Neuron (in vitro differentiated cells): ENCODE measurements around the gene PTRH2.

Experiments used
- H2AFZ ChIP-seq: one replicate; pipeline ENCODE4 v1.6.1; 2013; ENCODE audit warnings: low read depth, mild to moderate bottlenecking, inconsistent platforms, low read length, moderate library complexity
- H3K27me3 ChIP-seq: one replicate; pipeline ENCODE4 v1.6.1; 2013; ENCODE audit warnings: low read length; ENCODE audit not compliant: insufficient read depth
- H3K36me3 ChIP-seq: one replicate; pipeline ENCODE4 v1.6.1; 2013; ENCODE audit warnings: low read length; ENCODE audit not compliant: insufficient read depth
- H3K4me1 ChIP-seq: one replicate; pipeline ENCODE4 v1.6.1; 2013; ENCODE audit warnings: low read length; ENCODE audit not compliant: insufficient read depth
- H3K4me3 ChIP-seq: 2 replicates; pipeline ENCODE4 v1.5.1; 2013; ENCODE audit warnings: mild to moderate bottlenecking, low read length, moderate library complexity
- H3K9me3 ChIP-seq: one replicate; pipeline ENCODE4 v1.6.1; 2013; ENCODE audit warnings: low read length

PTRH2 gene

GRCh38 chr17:59737324-59737723, 30.1 kb upstream of the PTRH2 start:
- H3K36me3 ChIP-seq, result peaks cover 13% of the 10 kb centered on the region
- no peaks in the 10 kb centered on the region for H3K4me1 ChIP-seq
- H3K27me3 ChIP-seq, result no peaks in the 10 kb centered on the region
- no peak overlapping the region for H2AFZ ChIP-seq
- H3K4me3 ChIP-seq, result no peak overlapping the region
- no peaks in the 10 kb centered on the region for H3K9me3 ChIP-seq

DNA sequence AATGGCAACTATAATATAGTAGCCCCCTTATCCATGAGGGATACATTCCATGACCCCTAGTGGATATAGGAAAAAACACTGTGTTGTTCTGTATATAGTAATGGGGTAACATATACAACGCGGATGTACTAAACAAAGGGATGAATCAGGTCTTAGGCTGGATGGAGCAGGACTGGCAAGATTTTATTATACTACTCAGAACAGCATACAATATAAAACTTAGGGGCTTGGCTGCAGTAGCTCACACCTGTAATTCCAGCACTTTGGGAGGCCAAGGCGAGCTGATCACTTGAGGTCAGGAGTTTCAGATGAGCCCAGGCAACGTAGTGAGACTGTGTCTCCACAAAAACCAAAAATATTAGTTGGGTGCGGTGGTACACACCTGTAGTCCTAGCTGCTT, 27.0 kb upstream of the PTRH2 start:
- Histone ChIP-seq H3K4me1 (no peaks in the 10 kb centered on the region), H3K36me3 (peaks cover 9% of the 10 kb centered on the region), H2AFZ (no peak overlapping the region), H3K9me3 (no peaks in the 10 kb centered on the region), H3K4me3 (no peak overlapping the region), H3K27me3 (no peaks in the 10 kb centered on the region)

- no peak overlapping the region for H3K4me3 ChIP-seq
- H3K4me1 ChIP-seq, result no peaks in the 10 kb centered on the region
- H3K36me3 ChIP-seq, result peaks cover 9% of the 10 kb centered on the region
These were observed 26.5 kb upstream of the PTRH2 start for GRCh38 chr17:59733697-59734096.

GRCh38 chr17:59730268-59730834, 23.1 kb upstream of the PTRH2 start:
- no peak overlapping the region for H3K4me3 ChIP-seq
- no peaks in the 10 kb centered on the region for H3K9me3 ChIP-seq
- no peaks in the 10 kb centered on the region for H3K4me1 ChIP-seq
- H3K27me3 ChIP-seq, result no peaks in the 10 kb centered on the region
- peaks cover 3% of the 10 kb centered on the region for H3K36me3 ChIP-seq
- H2AFZ ChIP-seq, result no peak overlapping the region

More at GRCh38 chr17:59733697-59734096, 26.5 kb upstream of the PTRH2 start:
- Histone ChIP-seq H3K27me3 (no peaks in the 10 kb centered on the region), H3K9me3 (no peaks in the 10 kb centered on the region), H2AFZ (no peak overlapping the region)

DNA sequence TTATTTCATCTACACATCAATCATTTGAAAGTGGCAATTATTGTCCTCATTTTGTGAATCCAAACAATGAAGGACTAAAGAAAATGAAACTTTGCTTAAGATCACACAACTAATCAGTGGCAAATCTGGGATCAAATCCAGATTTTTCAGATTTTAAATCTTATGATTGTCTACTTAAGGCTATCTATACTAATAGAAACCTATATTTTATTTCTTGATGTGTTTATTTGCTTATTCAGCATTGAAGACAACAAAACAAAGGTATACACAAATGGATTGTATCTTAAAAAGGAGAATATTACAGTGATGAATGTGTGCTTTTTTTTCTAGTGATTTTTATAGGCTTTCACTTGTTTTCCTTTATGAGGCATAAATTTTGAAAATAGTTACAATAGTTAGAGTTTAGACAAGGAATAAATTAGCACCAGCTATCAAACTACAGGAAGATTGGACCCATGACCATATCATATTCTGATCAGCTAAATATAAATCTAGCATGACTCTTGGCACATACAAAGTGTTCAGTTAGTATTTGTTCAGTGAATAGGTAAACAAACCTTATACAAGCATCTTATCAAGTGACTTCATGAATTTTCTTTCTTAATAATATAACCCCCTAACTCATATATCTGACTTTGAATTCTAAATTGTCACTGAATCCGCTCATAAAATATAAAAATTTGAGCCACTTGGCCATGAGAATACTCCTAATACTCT, 20.7 kb upstream of the PTRH2 start:
- no peaks in the 10 kb centered on the region for H3K36me3 ChIP-seq
- no peaks in the 10 kb centered on the region for H3K27me3 ChIP-seq

DNA sequence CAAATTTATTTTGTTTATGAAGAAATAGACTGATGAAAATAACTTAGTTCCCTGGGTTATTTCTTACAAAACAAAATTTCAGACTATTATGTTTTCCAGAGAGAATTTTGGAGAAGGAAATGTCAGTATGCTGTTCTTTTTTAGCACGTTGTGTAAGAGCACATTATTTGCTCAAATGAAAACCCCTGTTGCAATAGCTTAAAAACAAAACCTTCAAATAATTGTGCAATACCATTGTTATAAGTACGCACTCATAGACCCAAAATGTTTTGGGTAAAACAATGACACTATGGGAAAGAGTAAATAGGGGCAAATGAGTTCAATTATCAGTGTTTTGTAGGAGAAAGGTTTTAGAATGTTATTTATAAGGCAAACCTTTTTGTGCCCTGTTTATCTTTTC, 18.5 kb upstream of the PTRH2 start:
- H3K36me3 ChIP-seq, result no peaks in the 10 kb centered on the region
- H3K4me1 ChIP-seq, result no peaks in the 10 kb centered on the region
- H3K4me3 ChIP-seq, result no peak overlapping the region
- no peaks in the 10 kb centered on the region for H3K27me3 ChIP-seq
- H3K9me3 ChIP-seq, result no peaks in the 10 kb centered on the region
- H2AFZ ChIP-seq, result no peak overlapping the region

More for the DNA sequence above, 20.7 kb upstream of the PTRH2 start:
- no peaks in the 10 kb centered on the region for H3K9me3 ChIP-seq
- no peaks in the 10 kb centered on the region for H3K4me1 ChIP-seq
- H2AFZ ChIP-seq, result no peak overlapping the region
- no peak overlapping the region for H3K4me3 ChIP-seq

- Histone ChIP-seq H3K27me3 (no peaks in the 10 kb centered on the region), H2AFZ (no peak overlapping the region), H3K4me1 (no peaks in the 10 kb centered on the region), H3K9me3 (no peaks in the 10 kb centered on the region), H3K36me3 (no peaks in the 10 kb centered on the region), H3K4me3 (no peak overlapping the region)
These were observed 16.4 kb upstream of the PTRH2 start for GRCh38 chr17:59723607-59724006.

DNA sequence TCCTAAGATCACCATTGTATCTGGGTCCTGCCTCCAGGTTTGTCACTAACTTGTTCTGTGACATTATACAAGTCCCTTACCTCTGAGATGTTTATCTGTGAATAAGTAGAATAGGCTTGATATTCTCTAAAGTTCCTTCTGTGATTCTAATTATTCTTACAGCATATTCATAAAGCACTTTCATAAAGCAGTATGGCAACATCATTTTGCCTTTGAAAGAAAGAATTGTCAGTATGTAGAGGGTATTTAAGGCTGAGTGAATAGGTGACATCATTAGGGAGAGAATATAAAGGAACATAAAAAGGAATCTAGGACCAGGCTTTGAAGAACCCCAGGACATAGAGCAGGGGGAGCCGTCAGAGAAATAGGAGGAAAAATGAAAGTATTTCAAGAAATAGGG, 15.8 kb upstream of the PTRH2 start:
- H2AFZ ChIP-seq, result no peak overlapping the region
- no peaks in the 10 kb centered on the region for H3K36me3 ChIP-seq
- no peaks in the 10 kb centered on the region for H3K9me3 ChIP-seq
- no peaks in the 10 kb centered on the region for H3K27me3 ChIP-seq
- no peak overlapping the region for H3K4me3 ChIP-seq
- H3K4me1 ChIP-seq, result no peaks in the 10 kb centered on the region

DNA sequence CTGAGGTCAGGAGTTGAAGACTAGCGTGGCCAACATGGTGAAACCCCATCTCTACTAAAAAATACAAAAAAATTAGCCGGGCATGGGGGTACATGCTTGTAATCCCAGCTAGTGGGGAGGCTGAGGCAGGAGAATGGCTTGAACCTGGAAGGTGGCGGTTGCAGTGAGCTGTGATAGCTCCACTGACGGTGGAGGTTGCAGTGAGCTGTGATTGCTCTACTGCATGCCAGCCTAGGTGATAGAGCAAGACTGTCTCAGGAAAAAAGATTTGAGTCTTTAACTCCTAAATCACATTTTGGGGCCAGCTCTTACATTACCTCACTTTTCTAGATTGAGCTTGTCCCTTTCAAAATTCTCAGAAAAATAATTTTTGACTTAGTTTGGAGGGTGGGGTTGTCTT, 15.4 kb upstream of the PTRH2 start:
- H3K9me3 ChIP-seq, result no peaks in the 10 kb centered on the region
- H3K27me3 ChIP-seq, result no peaks in the 10 kb centered on the region
- H3K4me1 ChIP-seq, result no peaks in the 10 kb centered on the region
- H3K36me3 ChIP-seq, result no peaks in the 10 kb centered on the region
- H3K4me3 ChIP-seq, result no peak overlapping the region
- no peak overlapping the region for H2AFZ ChIP-seq

GRCh38 chr17:59719526-59719925, 12.3 kb upstream of the PTRH2 start:
- Histone ChIP-seq H3K36me3 (no peaks in the 10 kb centered on the region), H3K9me3 (no peaks in the 10 kb centered on the region), H3K4me1 (no peaks in the 10 kb centered on the region), H3K27me3 (no peaks in the 10 kb centered on the region), H3K4me3 (no peak overlapping the region), H2AFZ (no peak overlapping the region)

GRCh38 chr17:59716427-59716826, 9.2 kb upstream of the PTRH2 start:
- Histone ChIP-seq H3K27me3 (no peaks in the 10 kb centered on the region), H3K4me1 (no peaks in the 10 kb centered on the region), H3K9me3 (no peaks in the 10 kb centered on the region), H3K36me3 (no peaks in the 10 kb centered on the region), H2AFZ (no peak overlapping the region), H3K4me3 (no peak overlapping the region)

- Histone ChIP-seq H3K4me3 (no peak overlapping the region), H3K36me3 (no peaks in the 10 kb centered on the region), H2AFZ (no peak overlapping the region), H3K4me1 (peaks cover under 1% of the 10 kb centered on the region), H3K9me3 (no peaks in the 10 kb centered on the region), H3K27me3 (no peaks in the 10 kb centered on the region)
These were observed 7.0 kb upstream of the PTRH2 start for GRCh38 chr17:59714255-59714654.

GRCh38 chr17:59712862-59713261, 5.6 kb upstream of the PTRH2 start:
- peaks cover 12% of the 10 kb centered on the region for H3K4me1 ChIP-seq
- H3K36me3 ChIP-seq, result no peaks in the 10 kb centered on the region
- H3K4me3 ChIP-seq, result no peak overlapping the region
- no peak overlapping the region for H2AFZ ChIP-seq
- H3K27me3 ChIP-seq, result no peaks in the 10 kb centered on the region
- H3K9me3 ChIP-seq, result no peaks in the 10 kb centered on the region

DNA sequence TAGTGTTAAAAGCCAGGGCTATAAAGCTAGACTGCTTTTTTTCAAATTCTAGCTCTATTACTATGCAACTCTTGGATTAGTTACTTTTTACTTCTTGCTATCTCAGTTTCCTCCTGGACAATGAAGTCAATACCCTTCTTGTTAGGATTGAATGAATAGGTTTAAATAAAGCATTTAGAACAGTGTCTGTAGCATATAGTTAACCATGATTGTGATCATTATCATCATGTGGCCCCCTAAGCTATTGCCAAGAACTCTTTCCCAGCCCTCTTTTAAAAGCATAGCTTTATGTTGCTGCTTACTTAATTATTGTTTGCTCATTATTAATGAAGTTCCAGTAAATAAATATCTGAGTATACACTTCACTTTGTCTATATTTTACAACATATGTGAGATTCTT, 4.7 kb upstream of the PTRH2 start:
- Histone ChIP-seq H3K36me3 (no peaks in the 10 kb centered on the region), H2AFZ (no peak overlapping the region)

More for the DNA sequence above, 4.7 kb upstream of the PTRH2 start:
- Histone ChIP-seq H3K27me3 (no peaks in the 10 kb centered on the region), H3K4me1 (peaks cover 12% of the 10 kb centered on the region), H3K4me3 (no peak overlapping the region), H3K9me3 (no peaks in the 10 kb centered on the region)
